Neuronal stem cell (in vitro differentiated cells): ENCODE results near the gene STAB2.

Experiments
- DNase-seq: peaks from one replicate; pipeline ENCODE4 v3.0.0-alpha.2; 2013; ENCODE audit warnings: low spot score
- H2AFZ ChIP-seq: one replicate; pipeline ENCODE4 v1.6.1; 2013; ENCODE audit warnings: mild to moderate bottlenecking, low read length, inconsistent platforms
- H2AK5ac ChIP-seq: 2 replicates; pipeline ENCODE4 v1.6.1; 2013; ENCODE audit warnings: low read depth, mild to moderate bottlenecking, inconsistent platforms, low read length, moderate library complexity, mixed read lengths
- H2BK120ac ChIP-seq: 2 replicates; pipeline ENCODE4 v1.6.1; 2013; ENCODE audit warnings: low read depth, mild to moderate bottlenecking, inconsistent platforms, low read length, moderate library complexity, mixed read lengths
- H2BK12ac ChIP-seq: one replicate; pipeline ENCODE4 v1.6.1; 2013; ENCODE audit warnings: low read length, inconsistent platforms
- H2BK15ac ChIP-seq: 2 replicates; pipeline ENCODE4 v1.6.1; 2013; ENCODE audit warnings: mild to moderate bottlenecking, low read length, inconsistent platforms, mixed read lengths
- H2BK5ac ChIP-seq: one replicate; pipeline ENCODE4 v1.6.1; 2013; ENCODE audit warnings: inconsistent platforms, mild to moderate bottlenecking, low read length, moderate library complexity
- H3K14ac ChIP-seq: one replicate; pipeline ENCODE4 v1.6.1; 2013; ENCODE audit warnings: low read length, inconsistent platforms
- H3K18ac ChIP-seq: 2 replicates; pipeline ENCODE4 v1.6.1; 2013; ENCODE audit warnings: low read length, inconsistent platforms
- H3K23ac ChIP-seq: 2 replicates; pipeline ENCODE4 v1.6.1; 2013; ENCODE audit warnings: low read depth, mild to moderate bottlenecking, mixed read lengths, low read length, inconsistent platforms; ENCODE audit not compliant: poor library complexity
- H3K27ac ChIP-seq: replicated peaks from 3 replicates; pipeline ENCODE4 v1.5.1; 2013; ENCODE audit warnings: low read length, inconsistent platforms
- H3K27me3 ChIP-seq, 3 experiments: 2 replicates each; pipeline ENCODE4 v1.6.1; 2013; ENCODE audit warnings: low read length in 3 of 3, mild to moderate bottlenecking in 2 of 3, inconsistent platforms in 1 of 3, low read depth in 1 of 3, mixed read lengths in 1 of 3, moderate library complexity in 1 of 3; ENCODE audit not compliant: control insufficient read depth in 3 of 3, insufficient read depth in 3 of 3
- H3K36me3 ChIP-seq, 2 donors: replicated peaks in 1 of 2; 2 replicates each; pipeline ENCODE4 v1.6.1; 2013; ENCODE audit warnings: low read length in 2 of 2; ENCODE audit not compliant: control insufficient read depth in 2 of 2, insufficient read depth in 2 of 2
- H3K4ac ChIP-seq: 2 replicates; pipeline ENCODE4 v1.6.1; 2013; ENCODE audit warnings: inconsistent platforms, mild to moderate bottlenecking, low read length, moderate library complexity
- H3K4me1 ChIP-seq, 2 donors: 1 replicate in 1 of 2; 2 replicates in 1 of 2; pipeline ENCODE4 v1.6.1; 2013; ENCODE audit warnings: low read length in 2 of 2, low read depth in 1 of 2; ENCODE audit not compliant: control insufficient read depth in 2 of 2, insufficient read depth in 1 of 2
- H3K4me2 ChIP-seq: one replicate; pipeline ENCODE4 v1.6.1; 2013; ENCODE audit warnings: mild to moderate bottlenecking, low read length, inconsistent platforms; ENCODE audit not compliant: insufficient read depth, poor library complexity, severe bottlenecking
- H3K4me3 ChIP-seq, 2 donors: 2 replicates each; pipeline ENCODE4 v1.5.1; 2013; ENCODE audit warnings: low read length in 2 of 2, mild to moderate bottlenecking in 2 of 2, inconsistent platforms in 1 of 2, moderate library complexity in 1 of 2
- H3K79me1 ChIP-seq: one replicate; pipeline ENCODE4 v1.6.1; 2013; ENCODE audit warnings: low read depth, mild to moderate bottlenecking, inconsistent platforms, low read length, moderate library complexity
- H3K9ac ChIP-seq: one replicate; pipeline ENCODE4 v1.6.1; 2013; ENCODE audit warnings: mild to moderate bottlenecking, low read depth, low read length, inconsistent platforms; ENCODE audit not compliant: poor library complexity
- H3K9me3 ChIP-seq, 2 donors: replicated peaks in 1 of 2; 2 replicates each; pipeline versions ENCODE3 to v1.6.1; 2013; ENCODE audit warnings: low read length in 2 of 2, mild to moderate bottlenecking in 2 of 2, inconsistent platforms in 1 of 2, low read depth in 1 of 2, mixed read lengths in 1 of 2, moderate library complexity in 1 of 2; ENCODE audit not compliant: control insufficient read depth in 2 of 2, insufficient read depth in 1 of 2
- H4K8ac ChIP-seq: one replicate; pipeline ENCODE4 v1.6.1; 2013; ENCODE audit warnings: low read depth, mild to moderate bottlenecking, inconsistent platforms, low read length, moderate library complexity
- H4K91ac ChIP-seq: one replicate; pipeline ENCODE4 v1.6.1; 2013; ENCODE audit warnings: low read length, low read depth, mild to moderate bottlenecking, inconsistent platforms; ENCODE audit not compliant: poor library complexity
- WGBS, 2 donors: extraction: QIAGEN DNeasy Blood & Tissue Kit; methylation state at CpG; one replicate each; pipeline ENCODE4 v1.1.7; 2013; ENCODE audit warnings: missing lambda C conversion rate in 2 of 2, mixed read lengths in 1 of 2; ENCODE audit not compliant: insufficient read length in 2 of 2, insufficient replicate concordance in 1 of 2; ENCODE audit errors: extremely low coverage in 2 of 2; 5-methylcytosine and 5-hydroxymethylcytosine counted together

Gene STAB2

GRCh38 chr12:103762473-103762872, 175.4 kb downstream of the STAB2 start:
- Histone ChIP-seq H3K4me2 (no peak overlapping the region), H3K9me3 (no peaks in the 10 kb centered on the region), H2BK5ac (no peak overlapping the region), H4K91ac (no peak overlapping the region), H3K14ac (no peak overlapping the region), H2AK5ac (no peak overlapping the region), H2BK15ac (no peak overlapping the region), H3K79me1 (no peaks in the 10 kb centered on the region), H2BK12ac (no peak overlapping the region), H3K23ac (no peak overlapping the region), H3K18ac (no peak overlapping the region), H3K4ac (no peak overlapping the region), H3K9ac (no peak overlapping the region), H3K27ac (no peak overlapping the region), H3K4me1 (no peaks in the 10 kb centered on the region), H3K36me3 (peaks cover 0 to 4% of the 10 kb centered on the region in 2 donors), H3K4me3 (no peak overlapping the region), H4K8ac (no peak overlapping the region), H2BK120ac (no peak overlapping the region), H2AFZ (no peak overlapping the region), H3K27me3 (no peaks in the 10 kb centered on the region)
- WGBS, 2 donors, result no CpG with 5 or more reads among the region's 5 CpGs
- DNase-seq, result no peak

GRCh38 chr12:103765322-103765721, 178.2 kb downstream of the STAB2 start:
- H3K36me3 ChIP-seq, result peaks cover 0 to 4% of the 10 kb centered on the region in 2 donors
- WGBS, 2 donors, result no CpG with 5 or more reads among the region's 5 CpGs
- H2AFZ ChIP-seq, result no peak overlapping the region
- no peak overlapping the region for H3K27ac ChIP-seq
- no peak overlapping the region for H2BK12ac ChIP-seq
- peaks cover 0 to 7% of the 10 kb centered on the region in 2 donors for H3K4me1 ChIP-seq
- H3K9me3 ChIP-seq, result no peaks in the 10 kb centered on the region
- no peaks in the 10 kb centered on the region for H3K27me3 ChIP-seq
- no peak overlapping the region for H4K91ac ChIP-seq
- H3K4me3 ChIP-seq, result no peak overlapping the region
- H2BK120ac ChIP-seq, result no peak overlapping the region
- no peak overlapping the region for H3K23ac ChIP-seq
- H3K4ac ChIP-seq, result no peak overlapping the region
- H2BK15ac ChIP-seq, result no peak overlapping the region
- no peak overlapping the region for H3K18ac ChIP-seq
- H3K14ac ChIP-seq, result no peak overlapping the region
- no peak overlapping the region for H3K9ac ChIP-seq
- H2AK5ac ChIP-seq, result no peak overlapping the region
- no peak overlapping the region for H3K4me2 ChIP-seq
- no peak overlapping the region for H4K8ac ChIP-seq
- no peaks in the 10 kb centered on the region for H3K79me1 ChIP-seq
- DNase-seq, result no peak
- no peak overlapping the region for H2BK5ac ChIP-seq

- no peak overlapping the region for H3K27ac ChIP-seq
- H2BK120ac ChIP-seq, result no peak overlapping the region
- no peak overlapping the region for H2AK5ac ChIP-seq
- H3K18ac ChIP-seq, result no peak overlapping the region
- no CpG with 5 or more reads among the region's 6 CpGs for WGBS, 2 donors
- H3K4ac ChIP-seq, result no peak overlapping the region
- no peak overlapping the region for H3K23ac ChIP-seq
- H2BK15ac ChIP-seq, result no peak overlapping the region
- no peaks in the 10 kb centered on the region for H3K79me1 ChIP-seq
- H3K4me3 ChIP-seq, result no peak overlapping the region
- peaks cover 0 to 7% of the 10 kb centered on the region in 2 donors for H3K4me1 ChIP-seq
- H3K36me3 ChIP-seq, result peaks cover 0 to 4% of the 10 kb centered on the region in 2 donors
- H2AFZ ChIP-seq, result no peak overlapping the region
- H3K9ac ChIP-seq, result no peak overlapping the region
- no peaks in the 10 kb centered on the region for H3K27me3 ChIP-seq
- no peak overlapping the region for H3K4me2 ChIP-seq
- no peak overlapping the region for H2BK12ac ChIP-seq
- no peak overlapping the region for H4K8ac ChIP-seq
- H3K9me3 ChIP-seq, result no peaks in the 10 kb centered on the region
- H3K14ac ChIP-seq, result no peak overlapping the region
- H4K91ac ChIP-seq, result no peak overlapping the region
- H2BK5ac ChIP-seq, result no peak overlapping the region
- no peak for DNase-seq
These were observed 179.0 kb downstream of the STAB2 start for GRCh38 chr12:103766028-103766427.

- Histone ChIP-seq H3K27me3 (no peaks in the 10 kb centered on the region), H3K23ac (no peak overlapping the region), H3K79me1 (no peaks in the 10 kb centered on the region), H2AFZ (no peak overlapping the region), H2BK15ac (no peak overlapping the region), H3K9me3 (no peaks in the 10 kb centered on the region), H3K27ac (no peak overlapping the region), H2BK120ac (no peak overlapping the region), H2AK5ac (no peak overlapping the region), H3K18ac (no peak overlapping the region), H3K14ac (no peak overlapping the region), H4K91ac (no peak overlapping the region), H3K4me1 (peaks cover 0 to 10% of the 10 kb centered on the region in 2 donors), H3K9ac (no peak overlapping the region), H2BK5ac (no peak overlapping the region), H3K4ac (no peak overlapping the region), H3K4me3 (no peak overlapping the region), H3K36me3 (peaks cover 0 to 4% of the 10 kb centered on the region in 2 donors), H2BK12ac (no peak overlapping the region), H4K8ac (no peak overlapping the region), H3K4me2 (no peak overlapping the region)
- no peak for DNase-seq
- no CpG with 5 or more reads among the region's 8 CpGs for WGBS, 2 donors
These were observed 181.5 kb downstream of the STAB2 start for GRCh38 chr12:103768467-103769123.
